Measurements from ENCODE around the gene SHKBP1. TPM values are rescaled to one million over a fixed set of nuclear protein-coding genes. Genes with fewer than 3 reads are reported as not detected.
A peak's percentile ranks its signal among the peaks of the same experiment; 100 is the strongest.
"Not testable (repeated sequence)": the region's sequence is repeated elsewhere in the genome, so short reads cannot be mapped to it uniquely, and the experiment has no call there.

Gene SHKBP1
- total RNA-seq, 1 donor = 16.3 TPM

DNA sequence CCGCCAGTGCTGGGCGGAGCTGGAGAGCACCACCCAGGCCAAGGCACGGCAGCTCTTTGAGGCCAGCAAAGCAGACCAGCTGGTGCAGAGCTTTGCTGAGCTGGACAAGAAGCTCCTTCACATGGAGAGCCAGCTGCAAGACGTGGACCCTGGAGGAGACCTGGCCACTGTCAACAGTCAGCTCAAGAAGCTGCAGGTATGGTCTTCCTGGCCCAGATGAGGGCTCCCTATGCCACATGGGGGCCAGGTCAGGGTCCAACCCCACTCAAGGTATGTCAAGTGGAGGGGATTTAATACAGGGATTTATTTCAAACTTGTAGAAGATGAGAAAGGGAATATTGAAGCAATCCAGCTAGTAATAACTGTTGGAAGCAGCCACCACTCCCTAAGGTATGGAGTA, 42.5 kb upstream of the SHKBP1 start:
- H3K4me1 ChIP-seq (ENCODE audit: insufficient read depth, low read length) = peaks cover 6% of the 10 kb centered on the region
- H3K4me2 ChIP-seq (ENCODE audit: insufficient read depth, low read length) = no peak overlapping the region
- no peaks in the 10 kb centered on the region for H3K9me3 ChIP-seq (ENCODE audit: low read depth, low read length)
- no peaks in the 10 kb centered on the region for H3K36me3 ChIP-seq (ENCODE audit: insufficient read depth, low read length)
- H3K79me2 ChIP-seq (ENCODE audit: insufficient read depth, low read length) = no peaks in the 10 kb centered on the region
- H3K4me3 ChIP-seq (ENCODE audit: insufficient read depth, low read length) = no peak overlapping the region
- no peaks in the 10 kb centered on the region for H4K20me1 ChIP-seq (ENCODE audit: insufficient read depth, low read length)
- DNase-seq (ENCODE audit: insufficient read length, low spot score, missing footprints) = peak; percentile 13
- H3K27me3 ChIP-seq (ENCODE audit: insufficient read depth, low read length) = peaks cover 15% of the 10 kb centered on the region
- H2AFZ ChIP-seq (ENCODE audit: low read length) = no peak overlapping the region
- TF ChIP-seq, protein P1, sequence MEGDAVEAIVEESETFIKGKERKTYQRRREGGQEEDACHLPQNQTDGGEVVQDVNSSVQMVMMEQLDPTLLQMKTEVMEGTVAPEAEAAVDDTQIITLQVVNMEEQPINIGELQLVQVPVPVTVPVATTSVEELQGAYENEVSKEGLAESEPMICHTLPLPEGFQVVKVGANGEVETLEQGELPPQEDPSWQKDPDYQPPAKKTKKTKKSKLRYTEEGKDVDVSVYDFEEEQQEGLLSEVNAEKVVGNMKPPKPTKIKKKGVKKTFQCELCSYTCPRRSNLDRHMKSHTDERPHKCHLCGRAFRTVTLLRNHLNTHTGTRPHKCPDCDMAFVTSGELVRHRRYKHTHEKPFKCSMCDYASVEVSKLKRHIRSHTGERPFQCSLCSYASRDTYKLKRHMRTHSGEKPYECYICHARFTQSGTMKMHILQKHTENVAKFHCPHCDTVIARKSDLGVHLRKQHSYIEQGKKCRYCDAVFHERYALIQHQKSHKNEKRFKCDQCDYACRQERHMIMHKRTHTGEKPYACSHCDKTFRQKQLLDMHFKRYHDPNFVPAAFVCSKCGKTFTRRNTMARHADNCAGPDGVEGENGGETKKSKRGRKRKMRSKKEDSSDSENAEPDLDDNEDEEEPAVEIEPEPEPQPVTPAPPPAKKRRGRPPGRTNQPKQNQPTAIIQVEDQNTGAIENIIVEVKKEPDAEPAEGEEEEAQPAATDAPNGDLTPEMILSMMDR (IDR thresholded peaks at IDR 0.05; ENCODE audit: extremely low read depth, low read depth, low read length) = no peak
- no peak overlapping the region for H3K27ac ChIP-seq (ENCODE audit: low read depth, low read length)

DNA sequence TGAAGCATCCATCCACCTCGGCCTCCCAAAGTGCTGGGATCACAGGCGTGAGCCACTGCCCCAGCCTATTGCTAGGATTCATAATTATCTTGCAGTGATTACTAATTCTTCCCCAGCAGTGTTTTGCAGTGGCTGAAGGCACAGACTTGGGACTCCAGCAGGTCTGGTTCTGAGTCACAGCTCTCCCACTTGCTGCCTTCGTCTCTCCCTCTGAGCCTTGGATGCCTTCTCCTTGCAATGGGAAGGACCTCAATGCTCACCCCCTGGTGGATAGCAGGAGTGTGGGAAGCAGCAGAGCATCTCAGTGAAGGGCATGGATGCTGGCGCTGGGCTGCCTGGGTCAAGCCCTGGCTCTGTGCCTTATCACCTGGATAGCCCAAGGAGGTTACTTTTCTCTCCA, 37.6 kb upstream of the SHKBP1 start:
- H3K36me3 ChIP-seq (ENCODE audit: insufficient read depth, low read length) = no peaks in the 10 kb centered on the region
- H3K27me3 ChIP-seq (ENCODE audit: insufficient read depth, low read length) = no peaks in the 10 kb centered on the region
- DNase-seq (ENCODE audit: insufficient read length, low spot score, missing footprints) = peak; percentile 32
- no peak overlapping the region for H3K27ac ChIP-seq (ENCODE audit: low read depth, low read length)
- H3K4me2 ChIP-seq (ENCODE audit: insufficient read depth, low read length) = no peak overlapping the region
- H4K20me1 ChIP-seq (ENCODE audit: insufficient read depth, low read length) = no peaks in the 10 kb centered on the region
- H3K79me2 ChIP-seq (ENCODE audit: insufficient read depth, low read length) = no peaks in the 10 kb centered on the region
- no peaks in the 10 kb centered on the region for H3K4me1 ChIP-seq (ENCODE audit: insufficient read depth, low read length)
- H3K9me3 ChIP-seq (ENCODE audit: low read depth, low read length) = no peaks in the 10 kb centered on the region
- TF ChIP-seq, protein P1 (IDR thresholded peaks at IDR 0.05; ENCODE audit: extremely low read depth, low read depth, low read length) = no peak
- no peak overlapping the region for H3K4me3 ChIP-seq (ENCODE audit: insufficient read depth, low read length)
- no peak overlapping the region for H2AFZ ChIP-seq (ENCODE audit: low read length)

DNA sequence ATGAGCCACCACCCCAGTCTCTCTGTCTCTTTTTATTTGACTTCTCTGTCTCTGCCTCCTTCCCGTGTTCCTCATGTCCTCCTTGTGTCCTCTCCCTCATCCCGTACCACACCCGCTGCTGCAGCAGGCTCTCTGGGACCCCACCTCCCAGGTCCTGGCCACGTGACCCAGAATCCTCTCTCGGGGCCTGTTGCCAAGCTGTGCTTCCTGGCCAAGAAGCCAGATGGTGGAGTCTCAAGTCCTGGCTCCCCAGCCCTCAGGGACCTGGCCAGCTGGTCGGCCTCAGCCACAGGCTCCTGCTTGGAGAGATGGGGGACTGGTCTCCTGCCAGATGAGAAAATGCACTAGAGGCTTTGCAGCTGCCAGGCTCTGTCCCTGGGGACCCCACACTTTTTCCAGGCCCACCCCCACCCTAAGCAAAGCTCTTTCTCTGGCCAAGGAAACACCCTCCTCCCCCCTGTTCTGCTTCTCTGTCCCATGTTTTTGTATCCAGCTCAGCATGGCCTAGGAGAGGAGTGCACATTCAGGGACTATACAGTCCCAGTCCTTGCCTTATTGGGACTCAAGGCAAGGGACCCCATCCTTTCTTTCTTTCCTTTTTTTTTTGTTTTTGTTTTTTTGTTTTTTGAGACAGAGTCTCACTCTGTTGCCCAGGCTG, 34.3 kb upstream of the SHKBP1 start:
- H3K4me2 ChIP-seq (ENCODE audit: insufficient read depth, low read length) = no peak overlapping the region
- no peak overlapping the region for H3K27ac ChIP-seq (ENCODE audit: low read depth, low read length)
- H3K36me3 ChIP-seq (ENCODE audit: insufficient read depth, low read length) = no peaks in the 10 kb centered on the region
- no peaks in the 10 kb centered on the region for H4K20me1 ChIP-seq (ENCODE audit: insufficient read depth, low read length)
- H3K79me2 ChIP-seq (ENCODE audit: insufficient read depth, low read length) = no peaks in the 10 kb centered on the region
- DNase-seq (ENCODE audit: insufficient read length, low spot score, missing footprints) = peak; percentile 87
- H3K27me3 ChIP-seq (ENCODE audit: insufficient read depth, low read length) = no peaks in the 10 kb centered on the region
- no peak overlapping the region for H2AFZ ChIP-seq (ENCODE audit: low read length)
- H3K9me3 ChIP-seq (ENCODE audit: low read depth, low read length) = no peaks in the 10 kb centered on the region
- H3K4me3 ChIP-seq (ENCODE audit: insufficient read depth, low read length) = no peak overlapping the region
- TF ChIP-seq, protein P1 (IDR thresholded peaks at IDR 0.05; ENCODE audit: extremely low read depth, low read depth, low read length) = no peak
- H3K4me1 ChIP-seq (ENCODE audit: insufficient read depth, low read length) = no peaks in the 10 kb centered on the region

DNA sequence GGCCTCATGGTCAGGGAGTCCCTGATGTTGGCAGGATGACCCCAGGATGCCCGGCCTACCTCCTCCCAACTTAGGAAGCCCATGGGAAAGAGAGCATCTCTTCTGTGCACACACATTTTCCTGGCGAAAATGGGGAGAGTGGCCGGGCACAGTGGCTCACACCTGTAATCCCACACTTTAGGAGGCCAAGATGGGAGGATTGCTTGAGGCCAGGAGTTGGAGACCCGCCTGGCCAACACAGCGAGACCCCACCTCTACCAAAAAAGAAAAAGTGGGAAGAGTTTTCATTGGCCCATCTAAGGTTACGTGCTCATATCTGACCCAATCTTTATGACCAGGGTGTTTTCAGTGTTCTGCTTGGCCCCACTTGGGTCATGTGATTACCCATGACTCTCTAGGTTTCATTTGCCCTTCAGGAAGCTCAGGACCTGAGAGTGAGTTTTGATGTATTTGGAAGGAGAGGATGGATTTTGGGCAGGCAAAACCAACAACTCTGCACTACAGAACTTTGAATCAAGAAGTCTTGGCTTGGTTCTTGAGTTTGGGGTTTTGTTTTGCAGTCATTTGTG, 33.6 kb upstream of the SHKBP1 start:
- H3K27me3 ChIP-seq (ENCODE audit: insufficient read depth, low read length) = no peaks in the 10 kb centered on the region
- H3K9me3 ChIP-seq (ENCODE audit: low read depth, low read length) = no peaks in the 10 kb centered on the region
- H4K20me1 ChIP-seq (ENCODE audit: insufficient read depth, low read length) = no peaks in the 10 kb centered on the region
- H3K27ac ChIP-seq (ENCODE audit: low read depth, low read length) = no peak overlapping the region
- no peak overlapping the region for H3K4me3 ChIP-seq (ENCODE audit: insufficient read depth, low read length)
- H3K79me2 ChIP-seq (ENCODE audit: insufficient read depth, low read length) = no peaks in the 10 kb centered on the region
- no peak for DNase-seq (ENCODE audit: insufficient read length, low spot score, missing footprints)
- H3K4me2 ChIP-seq (ENCODE audit: insufficient read depth, low read length) = no peak overlapping the region
- H3K36me3 ChIP-seq (ENCODE audit: insufficient read depth, low read length) = no peaks in the 10 kb centered on the region
- H3K4me1 ChIP-seq (ENCODE audit: insufficient read depth, low read length) = no peaks in the 10 kb centered on the region
- no peak overlapping the region for H2AFZ ChIP-seq (ENCODE audit: low read length)
- TF ChIP-seq, protein P1 (IDR thresholded peaks at IDR 0.05; ENCODE audit: extremely low read depth, low read depth, low read length) = no peak

DNA sequence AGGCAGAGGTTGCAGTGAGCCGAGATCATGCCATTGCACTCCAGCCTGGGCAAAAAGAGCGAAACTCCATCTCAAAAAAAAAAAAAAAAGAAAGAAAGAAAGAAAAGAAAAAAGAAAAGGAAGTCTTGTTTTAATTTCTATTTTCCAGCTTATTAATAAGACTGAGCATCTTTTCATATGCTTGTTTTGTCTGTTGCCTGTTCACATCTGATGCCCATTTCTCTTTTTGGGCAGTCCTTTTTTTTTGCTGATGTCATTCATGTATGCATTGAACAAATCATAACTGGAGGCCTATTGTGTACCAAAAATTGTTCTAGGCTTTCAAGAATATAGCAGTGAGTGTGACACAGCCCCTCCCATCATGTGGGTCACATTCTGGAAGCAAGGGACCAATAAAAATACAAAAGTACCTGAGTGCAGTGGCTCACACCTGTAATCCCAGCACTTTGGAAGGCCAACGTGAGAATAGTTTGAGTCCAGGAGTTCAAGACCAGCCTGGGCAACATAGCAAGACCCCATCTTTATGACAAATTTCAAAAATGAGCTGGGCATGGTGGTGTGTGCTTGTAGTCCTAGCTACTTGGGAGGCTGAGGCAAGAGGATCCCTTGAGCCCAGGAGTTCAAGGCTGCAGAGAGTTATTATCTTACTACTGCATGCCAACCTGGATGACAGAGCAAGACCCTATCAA, 30.4 kb upstream of the SHKBP1 start:
- H3K27me3 ChIP-seq (ENCODE audit: insufficient read depth, low read length); H3K27ac ChIP-seq (ENCODE audit: low read depth, low read length); H3K4me2 ChIP-seq (ENCODE audit: insufficient read depth, low read length); H3K79me2 ChIP-seq (ENCODE audit: insufficient read depth, low read length); H3K4me1 ChIP-seq (ENCODE audit: insufficient read depth, low read length); H3K9me3 ChIP-seq (ENCODE audit: low read depth, low read length); H3K36me3 ChIP-seq (ENCODE audit: insufficient read depth, low read length); H2AFZ ChIP-seq (ENCODE audit: low read length); H4K20me1 ChIP-seq (ENCODE audit: insufficient read depth, low read length); H3K4me3 ChIP-seq (ENCODE audit: insufficient read depth, low read length): not testable (repeated sequence)
- peak; percentile 17 for DNase-seq (ENCODE audit: insufficient read length, low spot score, missing footprints)

DNA sequence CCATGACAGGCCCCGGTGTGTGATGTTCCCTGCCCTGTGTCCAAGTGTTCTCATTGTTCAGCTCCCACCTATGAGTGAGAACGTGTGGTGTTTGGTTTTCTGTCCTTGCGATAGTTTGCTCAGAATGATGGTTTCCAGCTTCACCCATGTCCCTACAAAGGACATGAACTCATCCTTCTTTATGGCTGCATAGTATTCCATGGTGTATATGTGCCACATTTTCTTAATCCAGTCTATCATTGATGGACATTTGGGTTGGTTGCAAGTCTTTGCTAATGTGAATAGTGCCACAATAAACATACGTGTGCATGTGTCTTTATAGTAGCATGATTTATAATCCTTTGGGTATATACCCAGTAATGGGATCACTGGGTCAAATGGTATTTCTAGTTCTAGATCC, 29.5 kb upstream of the SHKBP1 start:
- H3K79me2 ChIP-seq (ENCODE audit: insufficient read depth, low read length); H3K36me3 ChIP-seq (ENCODE audit: insufficient read depth, low read length); H4K20me1 ChIP-seq (ENCODE audit: insufficient read depth, low read length); H3K4me1 ChIP-seq (ENCODE audit: insufficient read depth, low read length); H3K4me3 ChIP-seq (ENCODE audit: insufficient read depth, low read length); H3K9me3 ChIP-seq (ENCODE audit: low read depth, low read length); DNase-seq (ENCODE audit: insufficient read length, low spot score, missing footprints); H3K27ac ChIP-seq (ENCODE audit: low read depth, low read length); H3K4me2 ChIP-seq (ENCODE audit: insufficient read depth, low read length); H3K27me3 ChIP-seq (ENCODE audit: insufficient read depth, low read length); H2AFZ ChIP-seq (ENCODE audit: low read length): not testable (repeated sequence)
